Thymus (tissue), 14 donors: ENCODE measurements around the gene DISC1. TPM values are rescaled to one million over a fixed set of nuclear protein-coding genes. Genes with fewer than 3 reads are reported as not detected.

ENCODE experiments used
- DNase-seq, 9 donors: peaks; one replicate each; pipeline ENCODE4 v3.0.0-alpha.2; 2013; ENCODE audit warnings: low spot score in 9 of 9, low read depth in 6 of 9, missing footprints in 1 of 9
- H3K27ac ChIP-seq, 2 donors: one replicate each; pipeline ENCODE4 v1.5.1; 2013; ENCODE audit warnings: control low read depth in 1 of 2, low read depth in 1 of 2, low read length in 1 of 2, mild to moderate bottlenecking in 1 of 2, moderate library complexity in 1 of 2
- H3K27me3 ChIP-seq, 2 donors: one replicate each; pipeline ENCODE4 v1.5.1; 2013; ENCODE audit warnings: low read length in 1 of 2; ENCODE audit not compliant: control insufficient read depth in 2 of 2, insufficient read depth in 1 of 2
- H3K36me3 ChIP-seq, 2 donors: one replicate each; pipeline ENCODE4 v1.5.1; 2013; ENCODE audit warnings: low read length in 1 of 2, mild to moderate bottlenecking in 1 of 2, moderate library complexity in 1 of 2; ENCODE audit not compliant: control insufficient read depth in 2 of 2, insufficient read depth in 2 of 2
- H3K4me1 ChIP-seq, 2 donors: one replicate each; pipeline ENCODE4 v1.5.1; 2013; ENCODE audit warnings: low read length in 2 of 2; ENCODE audit not compliant: control insufficient read depth in 2 of 2, insufficient read depth in 2 of 2
- H3K4me3 ChIP-seq, 2 donors: one replicate each; pipeline ENCODE4 v1.5.1; 2013; ENCODE audit warnings: low read length in 2 of 2, control low read depth in 1 of 2, mild to moderate bottlenecking in 1 of 2
- H3K9me3 ChIP-seq, 2 donors: one replicate each; pipeline ENCODE4 v1.5.1; 2013; ENCODE audit warnings: low read length in 1 of 2, mild to moderate bottlenecking in 1 of 2; ENCODE audit not compliant: control insufficient read depth in 2 of 2, insufficient read depth in 1 of 2
- WGBS: extraction: QIAGEN DNeasy Blood & Tissue Kit; methylation state at CpG from one replicate; pipeline ENCODE4 v1.1.7; 2013; 5-methylcytosine and 5-hydroxymethylcytosine counted together
- long read RNA-seq, 10 donors: transcript quantifications; one replicate each; lab custom pipeline, GENCODE V29; 2026
- polyA plus RNA-seq: library from polyadenylated mRNA; stranded (reverse); fragments of 200-250 nt; gene quantifications from one replicate; pipeline ENCODE4 v1.2.3, GENCODE V29; 2013
- total RNA-seq: library from RNA; stranded (reverse); fragments of 120-200 nt; gene quantifications from one replicate; pipeline ENCODE4 v1.2.4, GENCODE V29; 2013
- donor health status: healthy.

Gene DISC1
- 5.3 TPM for total RNA-seq
- polyA plus RNA-seq = 4.4 TPM
- long read RNA-seq, donor 1 = 0 reads
- long read RNA-seq, donor 2 = 0 reads
- long read RNA-seq, donor 3, partial matches to known transcripts = 0 of 1 reads
- long read RNA-seq, donor 3, other reads (novel, unspliced or antisense) = 0 of 1 reads
- long read RNA-seq, donor 4 = 0 reads
- long read RNA-seq, donor 5, partial matches to known transcripts = 0 of 1 reads
- long read RNA-seq, donor 5, other reads (novel, unspliced or antisense) = 0 of 1 reads
- long read RNA-seq, donor 6, partial matches to known transcripts = 0 of 1 reads
- long read RNA-seq, donor 6, other reads (novel, unspliced or antisense) = 0 of 1 reads
- long read RNA-seq, donor 7 = 0 reads
- long read RNA-seq, donor 8 = 0 reads
- long read RNA-seq, donor 9 = 0 reads
- long read RNA-seq, donor 10 = 0 reads

DNA sequence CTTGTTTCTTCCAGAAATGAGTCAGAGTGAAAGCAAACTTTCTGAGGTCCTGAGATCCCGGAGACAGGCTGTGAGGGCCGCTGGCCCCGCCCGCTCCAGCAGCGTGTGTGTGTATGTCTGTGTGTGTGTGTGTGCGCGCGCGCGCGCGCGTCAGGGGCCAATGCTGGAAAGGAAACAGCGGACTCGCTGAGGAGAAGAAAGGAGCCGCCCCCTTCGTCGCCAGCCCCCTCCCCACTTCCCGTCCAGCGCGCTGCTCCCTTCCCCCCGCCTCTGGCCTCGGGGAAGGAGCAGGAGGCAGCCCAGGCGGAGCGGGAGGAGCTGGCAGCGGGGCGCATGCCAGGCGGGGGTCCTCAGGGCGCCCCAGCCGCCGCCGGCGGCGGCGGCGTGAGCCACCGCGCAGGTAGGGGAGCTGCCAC, at the start of gene DISC1:
Gene DISC1, plus strand, starts transcription at position 256 of the 416 bp plus-strand sequence. Its CDS starts 78 bp downstream, at position 334.
- H3K27me3 ChIP-seq = peaks cover 0 to 9% of the 10 kb centered on the region in 2 donors
- DNase-seq = peak in 7 of 9 donors; percentile 55 to 87 (median 68)
- H3K27ac ChIP-seq = peak within 1 kb of the TSS; percentile 74 to 91
- H3K9me3 ChIP-seq = no peaks in the 10 kb centered on the region
- H3K4me1 ChIP-seq = peaks cover 8 to 29% of the 10 kb centered on the region in 2 donors
- H3K36me3 ChIP-seq = no peaks in the 10 kb centered on the region
- H3K4me3 ChIP-seq = peak within 1 kb of the TSS; percentile 61 to 80
- under 1% methylated on average over 38 of the region's 38 CpGs for WGBS

DNA sequence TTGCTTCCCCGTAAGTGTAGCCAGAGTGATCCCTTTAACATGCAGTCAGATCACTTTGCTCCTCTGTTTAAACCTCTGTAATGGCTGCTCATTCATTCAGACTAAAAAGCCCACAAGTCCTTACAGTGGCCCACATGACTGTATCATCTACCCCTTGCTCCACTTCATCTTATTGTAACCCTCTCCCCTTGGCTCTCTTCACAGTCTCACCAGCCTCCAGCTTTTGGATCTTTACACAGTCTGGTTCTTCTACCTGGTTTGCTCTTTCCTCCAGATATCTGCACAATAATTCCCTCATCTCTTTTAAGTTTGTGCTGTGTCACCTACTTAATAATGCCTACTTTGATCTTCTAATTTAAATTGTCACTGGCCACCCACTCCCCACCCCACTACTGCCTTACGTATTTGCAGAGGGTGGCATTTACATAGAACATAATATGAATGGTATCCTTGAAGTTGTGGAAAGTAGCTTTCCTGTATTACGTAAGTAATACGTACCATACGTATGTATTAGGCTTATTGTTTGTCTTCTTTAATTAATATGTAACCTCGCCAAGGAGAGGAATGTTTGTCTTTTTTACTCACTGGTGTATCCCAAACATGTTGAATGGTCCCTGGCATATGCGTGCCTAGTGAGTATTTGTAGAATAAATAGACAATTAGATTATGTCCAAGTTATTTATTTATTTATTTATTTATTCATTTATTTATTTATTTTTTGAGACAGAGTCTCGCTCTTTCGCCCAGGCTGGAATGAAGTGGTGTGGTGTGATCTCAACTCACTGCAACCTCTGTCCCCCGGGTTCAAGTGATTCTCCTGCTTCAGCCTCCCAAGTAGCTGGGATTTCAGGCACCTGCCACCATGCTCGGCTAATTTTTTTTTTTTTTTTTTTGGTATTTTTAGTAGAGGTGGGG, 49.5 kb upstream of the DISC1 start:
- no peaks in the 10 kb centered on the region for H3K27me3 ChIP-seq

DNA sequence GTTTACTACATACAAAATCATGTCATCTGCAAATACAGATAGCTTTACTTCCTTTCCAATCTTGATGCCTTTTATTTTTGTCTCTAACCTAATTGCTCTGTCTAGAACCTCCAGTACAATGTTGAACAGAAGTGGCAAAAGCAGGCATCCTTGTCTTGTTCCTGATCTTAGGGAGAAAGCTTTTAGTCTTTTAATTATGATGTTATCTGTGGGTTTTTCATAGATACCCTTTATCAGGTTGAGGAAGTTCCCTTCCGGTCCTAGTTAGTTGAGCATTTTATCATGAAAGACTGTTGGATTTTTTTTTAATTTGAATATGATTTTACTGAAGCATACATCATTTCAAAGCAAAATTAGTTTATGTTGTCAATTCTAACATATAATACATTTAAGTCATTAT, 45.7 kb upstream of the DISC1 start:
- whole genome bisulfite sequencing = 90% methylated on average over 1 of the region's 1 CpG
- Histone ChIP-seq H3K9me3 (no peaks in the 10 kb centered on the region), H3K27me3 (no peaks in the 10 kb centered on the region), H3K4me3 (no peak overlapping the region), H3K36me3 (no peaks in the 10 kb centered on the region), H3K4me1 (no peaks in the 10 kb centered on the region), H3K27ac (no peak overlapping the region)
- DNase-seq = no peak

More for the DNA sequence above, 49.5 kb upstream of the DISC1 start:
- DNase-seq = no peak
- Histone ChIP-seq H3K4me3 (no peak overlapping the region), H3K9me3 (no peaks in the 10 kb centered on the region), H3K36me3 (no peaks in the 10 kb centered on the region), H3K4me1 (no peaks in the 10 kb centered on the region), H3K27ac (no peak overlapping the region)
- WGBS = 94% methylated on average over 11 of the region's 11 CpGs

DNA sequence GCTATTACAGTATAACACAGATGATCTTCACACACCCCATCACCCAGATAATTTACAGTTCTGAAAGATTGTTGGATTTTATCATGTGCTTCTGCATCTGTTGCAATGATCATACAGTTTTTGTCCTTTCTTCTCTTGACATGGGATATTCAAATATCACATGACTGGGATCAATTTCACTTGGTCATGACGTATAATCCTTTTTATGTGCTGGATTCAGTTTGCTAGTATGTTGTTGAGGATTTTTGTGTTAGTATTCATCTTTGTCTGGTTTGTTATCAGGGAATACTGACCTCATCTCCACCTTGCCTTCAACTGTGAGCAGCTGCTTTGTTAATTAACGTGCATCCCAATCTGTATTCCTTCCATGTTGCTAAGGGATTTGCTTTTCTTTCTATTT, 44.7 kb upstream of the DISC1 start:
- H3K27ac ChIP-seq = no peak overlapping the region
- no peaks in the 10 kb centered on the region for H3K27me3 ChIP-seq
- no peak for DNase-seq
- no peaks in the 10 kb centered on the region for H3K36me3 ChIP-seq
- H3K4me1 ChIP-seq = no peaks in the 10 kb centered on the region
- no peak overlapping the region for H3K4me3 ChIP-seq
- WGBS = 95% methylated on average over 2 of the region's 2 CpGs
- no peaks in the 10 kb centered on the region for H3K9me3 ChIP-seq

DNA sequence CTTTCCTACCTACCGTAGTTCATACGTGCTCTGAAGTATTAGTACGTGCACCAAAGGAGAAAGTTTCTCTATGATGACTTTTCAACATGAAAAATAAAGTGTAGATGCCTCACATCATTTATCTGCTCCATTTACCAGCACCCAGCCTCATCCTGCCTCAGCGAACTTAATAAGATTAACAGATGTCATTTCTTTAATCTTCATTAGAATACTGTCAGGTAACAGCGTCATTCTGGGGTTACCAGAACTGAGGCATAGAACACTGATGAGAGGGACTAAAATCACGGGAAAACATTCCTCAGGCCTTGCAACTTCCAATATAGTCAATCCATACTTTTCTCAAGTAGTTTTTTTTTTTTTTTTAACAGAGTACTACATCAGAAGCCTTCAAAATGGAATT, 43.2 kb upstream of the DISC1 start:
- Histone ChIP-seq H3K4me3 (no peak overlapping the region), H3K9me3 (no peaks in the 10 kb centered on the region), H3K27me3 (no peaks in the 10 kb centered on the region), H3K27ac (no peak overlapping the region), H3K4me1 (no peaks in the 10 kb centered on the region), H3K36me3 (no peaks in the 10 kb centered on the region)
- no peak for DNase-seq
- WGBS = 96% methylated on average over 6 of the region's 6 CpGs

DNA sequence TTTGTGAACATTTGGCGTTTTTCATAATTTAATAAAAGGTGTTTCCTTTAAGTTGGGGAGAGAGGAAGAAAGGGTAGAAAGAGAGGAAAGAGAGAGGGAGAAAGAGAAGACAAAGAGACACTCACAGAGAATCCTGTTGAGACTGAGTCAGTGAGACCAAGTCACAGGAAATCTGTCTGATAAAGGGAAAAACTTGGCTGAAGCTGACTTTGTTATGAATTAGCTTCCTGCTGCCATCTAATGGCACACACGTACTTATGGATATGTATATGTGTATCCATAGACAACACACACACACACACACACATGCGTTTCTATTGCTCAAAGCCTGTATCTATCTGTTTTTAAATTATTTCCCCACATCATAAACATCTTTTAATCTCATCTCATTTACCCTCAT, 42.5 kb upstream of the DISC1 start:
- DNase-seq = no peak
- H3K27ac ChIP-seq = no peak overlapping the region
- no peaks in the 10 kb centered on the region for H3K36me3 ChIP-seq
- 61% methylated on average over 3 of the region's 3 CpGs for WGBS
- no peaks in the 10 kb centered on the region for H3K4me1 ChIP-seq
- no peaks in the 10 kb centered on the region for H3K27me3 ChIP-seq
- H3K9me3 ChIP-seq = no peaks in the 10 kb centered on the region
- H3K4me3 ChIP-seq = no peak overlapping the region

DNA sequence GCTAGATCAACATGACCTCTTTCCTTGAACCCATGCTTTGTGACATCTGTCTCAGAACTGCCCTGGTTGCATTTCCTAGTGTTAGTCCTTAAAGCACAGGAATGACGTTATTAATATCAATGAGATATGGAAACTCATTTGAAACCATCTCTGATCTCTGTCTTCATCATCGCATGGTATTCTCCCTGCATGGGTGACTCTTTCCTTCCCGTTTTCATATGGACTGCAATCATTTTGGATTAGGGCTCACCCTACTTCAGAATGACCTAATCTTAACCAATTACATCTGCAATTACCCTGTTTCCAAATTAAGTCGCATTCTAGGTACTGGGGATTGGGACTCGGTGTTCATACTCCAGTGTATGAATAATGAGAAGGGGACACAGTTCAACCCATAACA, 41.7 kb upstream of the DISC1 start:
- Histone ChIP-seq H3K4me1 (no peaks in the 10 kb centered on the region), H3K36me3 (no peaks in the 10 kb centered on the region), H3K27me3 (no peaks in the 10 kb centered on the region), H3K27ac (no peak overlapping the region), H3K9me3 (no peaks in the 10 kb centered on the region), H3K4me3 (no peak overlapping the region)
- no peak for DNase-seq
- WGBS = 89% methylated on average over 5 of the region's 5 CpGs

DNA sequence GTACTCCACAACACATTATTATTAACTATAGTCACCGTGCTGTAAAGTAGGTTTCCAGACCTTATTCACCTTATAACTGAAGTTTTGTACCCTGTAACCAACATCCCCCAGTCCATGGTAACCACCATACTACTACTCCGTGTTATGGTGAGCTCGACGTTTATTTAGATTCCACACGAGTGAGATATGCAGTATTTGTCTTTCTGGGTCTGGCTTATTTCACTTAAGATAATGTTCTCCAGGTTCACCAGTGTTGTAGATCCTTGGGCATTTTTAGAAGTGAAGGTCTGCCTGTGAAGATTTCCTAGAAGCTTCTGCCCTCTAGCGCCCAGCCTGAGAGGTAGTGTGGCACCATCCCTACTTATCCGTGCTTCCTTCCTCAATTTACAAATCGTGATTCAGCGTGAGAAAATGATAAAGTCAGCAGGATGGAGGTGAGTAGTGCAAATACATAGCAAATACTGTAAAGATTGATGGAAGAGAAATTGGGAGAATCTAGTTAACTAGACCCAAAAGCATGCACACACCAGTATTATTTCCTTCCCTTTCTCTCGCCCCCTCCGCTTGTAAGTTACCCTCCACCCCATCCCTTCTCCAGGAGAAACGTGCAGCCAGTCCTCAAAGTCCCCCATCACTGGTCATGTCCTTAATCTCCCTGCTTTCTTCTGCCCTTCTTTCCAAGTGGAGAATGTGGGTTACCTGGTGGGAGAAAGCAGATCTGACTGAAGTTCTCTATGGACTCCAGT, 36.0 kb upstream of the DISC1 start:
- Histone ChIP-seq H3K27me3 (no peaks in the 10 kb centered on the region), H3K27ac (no peak overlapping the region), H3K9me3 (no peaks in the 10 kb centered on the region), H3K4me1 (no peaks in the 10 kb centered on the region), H3K4me3 (no peak overlapping the region), H3K36me3 (no peaks in the 10 kb centered on the region)
- 31% methylated on average over 12 of the region's 12 CpGs for WGBS
- peak in 6 of 9 donors; percentile 22 to 64 (median 37) for DNase-seq
